ENCODE measurements around the gene RTN4RL2. TPM values are rescaled to one million over a fixed set of nuclear protein-coding genes. Genes with fewer than 3 reads are reported as not detected.

Gene RTN4RL2
- total RNA-seq, 2 donors from 2014 or later, result 0.22 to 0.82 TPM

- Mint-ChIP-seq H3K27me3 (no peaks in the 10 kb centered on the region), H3K27ac (peak overlapping the region; percentile 97), H3K4me1 (peaks cover 28% of the 10 kb centered on the region), H3K4me3 (peak overlapping the region; percentile 98), H3K9me3 (no peaks in the 10 kb centered on the region), H3K36me3 (ENCODE audit: low read depth) (peaks cover 64% of the 10 kb centered on the region)
- no peak for ATAC-seq (replicated peaks)
Measured at GRCh38 chr11:57426439-57426928, 33.8 kb upstream of the RTN4RL2 start.

- H3K27me3 Mint-ChIP-seq, result no peaks in the 10 kb centered on the region
Measured at GRCh38 chr11:57426929-57427726, 33.2 kb upstream of the RTN4RL2 start, which contains the start of gene SLC43A3. Gene SLC43A3 (minus strand): TSS chr11:57427121. CDS start chr11:57426172, 949 bp downstream.

GRCh38 chr11:57427727-57428082 is 32.6 kb upstream of the RTN4RL2 start:
- H3K4me1 Mint-ChIP-seq, result peaks cover 19% of the 10 kb centered on the region
- no peaks in the 10 kb centered on the region for H3K9me3 Mint-ChIP-seq
- H3K27ac Mint-ChIP-seq, result peak overlapping the region; percentile 97
- H3K27me3 Mint-ChIP-seq, result no peaks in the 10 kb centered on the region
- H3K36me3 Mint-ChIP-seq (ENCODE audit: low read depth), result peaks cover 52% of the 10 kb centered on the region
- ATAC-seq (replicated peaks), result no peak
- H3K4me3 Mint-ChIP-seq, result peak overlapping the region; percentile 98

More at GRCh38 chr11:57426929-57427726, 33.2 kb upstream of the RTN4RL2 start, which contains the start of gene SLC43A3:
- peak within 1 kb of the TSS; percentile 98 for H3K4me3 Mint-ChIP-seq
- peak within 1 kb of the TSS; percentile 97 for H3K27ac Mint-ChIP-seq
- ATAC-seq (replicated peaks), result peak; percentile 62
- no peaks in the 10 kb centered on the region for H3K9me3 Mint-ChIP-seq
- peaks cover 58% of the 10 kb centered on the region for H3K36me3 Mint-ChIP-seq (ENCODE audit: low read depth)
- peaks cover 24% of the 10 kb centered on the region for H3K4me1 Mint-ChIP-seq

DNA sequence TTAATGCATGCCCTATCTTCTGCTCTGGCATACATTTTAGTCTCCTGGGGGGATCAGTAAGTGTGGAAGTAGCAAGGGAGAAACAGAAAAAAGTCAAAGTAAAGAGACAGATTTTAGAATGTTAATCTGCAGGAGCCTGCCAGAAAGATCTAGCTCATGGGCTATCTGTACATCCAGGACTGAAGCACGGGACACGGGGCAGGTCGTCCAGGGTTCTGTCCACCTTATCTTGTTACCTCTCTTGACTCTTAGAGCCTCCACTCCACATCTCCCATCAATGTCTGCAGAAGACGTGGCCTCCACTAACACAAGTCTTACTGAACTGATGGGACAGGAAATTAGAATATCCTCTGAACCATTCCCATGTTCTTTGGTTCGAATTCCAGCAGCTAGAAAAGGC is 31.7 kb upstream of the RTN4RL2 start:
- no peak for ATAC-seq (replicated peaks)
- Mint-ChIP-seq H3K4me1 (peaks cover 11% of the 10 kb centered on the region), H3K9me3 (no peaks in the 10 kb centered on the region), H3K27ac (no peak overlapping the region), H3K4me3 (no peak overlapping the region), H3K27me3 (no peaks in the 10 kb centered on the region), H3K36me3 (ENCODE audit: low read depth) (peaks cover 43% of the 10 kb centered on the region)

GRCh38 chr11:57429946-57430345 is 30.4 kb upstream of the RTN4RL2 start:
- Mint-ChIP-seq H3K36me3 (ENCODE audit: low read depth) (peaks cover 30% of the 10 kb centered on the region), H3K9me3 (no peaks in the 10 kb centered on the region), H3K27me3 (no peaks in the 10 kb centered on the region), H3K4me1 (peaks cover 8% of the 10 kb centered on the region), H3K27ac (no peak overlapping the region), H3K4me3 (no peak overlapping the region)
- ATAC-seq (replicated peaks), result no peak

GRCh38 chr11:57430952-57431351 is 29.4 kb upstream of the RTN4RL2 start:
- H3K27me3 Mint-ChIP-seq, result no peaks in the 10 kb centered on the region
- H3K27ac Mint-ChIP-seq, result no peak overlapping the region
- peaks cover 20% of the 10 kb centered on the region for H3K36me3 Mint-ChIP-seq (ENCODE audit: low read depth)
- ATAC-seq (replicated peaks), result no peak
- H3K4me3 Mint-ChIP-seq, result no peak overlapping the region
- no peaks in the 10 kb centered on the region for H3K9me3 Mint-ChIP-seq
- peaks cover 8% of the 10 kb centered on the region for H3K4me1 Mint-ChIP-seq

GRCh38 chr11:57432149-57432561 is 28.2 kb upstream of the RTN4RL2 start:
- ATAC-seq (replicated peaks), result peak; percentile 4
- Mint-ChIP-seq H3K4me1 (peaks cover 6% of the 10 kb centered on the region), H3K36me3 (ENCODE audit: low read depth) (peaks cover 8% of the 10 kb centered on the region), H3K27ac (peak overlapping the region; percentile 55), H3K9me3 (no peaks in the 10 kb centered on the region), H3K4me3 (peak overlapping the region; percentile 13), H3K27me3 (no peaks in the 10 kb centered on the region)

- Mint-ChIP-seq H3K27me3 (no peaks in the 10 kb centered on the region), H3K36me3 (ENCODE audit: low read depth) (peaks cover 2% of the 10 kb centered on the region), H3K4me1 (peaks cover under 1% of the 10 kb centered on the region), H3K4me3 (peak overlapping the region; percentile 13), H3K27ac (no peak overlapping the region), H3K9me3 (no peaks in the 10 kb centered on the region)
- ATAC-seq (replicated peaks), result peak; percentile 89
Measured at GRCh38 chr11:57432714-57433163, 27.6 kb upstream of the RTN4RL2 start.

GRCh38 chr11:57434640-57435546 is 25.4 kb upstream of the RTN4RL2 start:
- Mint-ChIP-seq H3K4me3 (no peak overlapping the region), H3K4me1 (no peaks in the 10 kb centered on the region), H3K36me3 (ENCODE audit: low read depth) (no peaks in the 10 kb centered on the region), H3K9me3 (no peaks in the 10 kb centered on the region), H3K27ac (no peak overlapping the region), H3K27me3 (no peaks in the 10 kb centered on the region)
- no peak for ATAC-seq (replicated peaks)

DNA sequence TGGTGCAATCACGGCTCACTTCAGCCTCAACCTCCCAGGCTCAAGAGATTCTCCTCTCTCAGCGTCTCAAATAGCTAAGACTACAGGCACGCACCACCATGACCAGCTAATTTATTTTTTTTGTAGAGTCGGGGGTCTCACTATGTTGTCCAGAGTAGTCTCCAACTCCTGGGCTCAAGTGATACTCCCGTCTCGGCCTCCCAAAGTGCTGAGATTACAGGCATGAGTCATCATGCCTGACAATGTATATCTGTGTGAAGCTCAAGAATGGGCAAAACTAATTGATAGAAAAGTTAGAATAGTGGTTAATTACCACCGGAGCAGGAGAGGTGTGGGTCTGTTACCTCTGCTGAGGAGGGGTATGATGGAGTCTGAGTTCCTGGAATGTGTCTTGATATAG is 24.3 kb upstream of the RTN4RL2 start:
- H3K27me3 Mint-ChIP-seq, result no peaks in the 10 kb centered on the region
- H3K27ac Mint-ChIP-seq, result no peak overlapping the region
- H3K36me3 Mint-ChIP-seq (ENCODE audit: low read depth), result no peaks in the 10 kb centered on the region
- ATAC-seq (replicated peaks), result no peak
- H3K9me3 Mint-ChIP-seq, result no peaks in the 10 kb centered on the region
- H3K4me3 Mint-ChIP-seq, result no peak overlapping the region
- H3K4me1 Mint-ChIP-seq, result no peaks in the 10 kb centered on the region

DNA sequence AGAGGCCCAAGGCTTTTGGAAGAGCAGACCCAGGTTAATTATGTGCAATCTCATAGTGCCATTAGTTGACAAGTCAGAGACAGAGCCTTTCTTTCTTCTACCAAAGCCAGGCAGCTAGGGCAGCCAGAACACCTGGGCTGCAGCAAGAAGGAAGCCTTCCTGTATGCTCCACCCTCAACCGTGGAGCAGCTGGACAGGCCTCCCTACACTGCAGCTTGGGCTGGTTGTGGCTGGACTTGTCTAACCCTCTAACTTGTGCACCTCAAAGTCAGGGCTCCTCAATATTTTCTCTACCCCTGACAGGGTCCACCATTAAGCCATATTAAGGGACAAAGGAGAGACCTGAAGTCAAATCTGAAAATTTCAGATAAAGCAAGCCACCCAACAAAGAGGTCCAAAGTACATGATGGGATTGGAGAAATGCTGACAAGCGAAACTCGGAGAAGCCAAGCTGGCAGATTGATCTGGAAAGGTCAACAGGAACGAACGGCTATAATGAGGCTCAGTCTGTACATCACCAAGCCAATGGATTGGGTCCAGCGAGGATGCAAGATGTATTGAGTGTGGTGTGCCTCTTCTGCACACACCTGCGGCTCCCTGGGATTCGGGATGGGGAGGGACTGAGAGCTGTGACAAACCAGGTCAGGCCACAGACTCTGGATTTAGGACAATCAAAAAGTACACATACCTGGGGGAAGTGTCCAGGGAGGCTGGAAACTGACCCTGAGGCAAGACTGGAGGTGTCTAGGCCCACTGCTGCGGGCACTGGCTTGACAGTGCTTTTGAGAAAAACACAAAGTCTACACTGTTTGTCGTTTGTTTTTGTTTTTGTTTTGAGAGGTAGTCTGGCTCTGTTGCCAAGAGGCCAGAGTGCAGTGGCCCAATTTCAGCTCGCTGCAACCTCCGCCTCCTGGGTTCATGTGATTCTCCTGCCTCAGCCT is 21.7 kb upstream of the RTN4RL2 start:
- ATAC-seq (replicated peaks), result no peak
- Mint-ChIP-seq H3K27me3 (no peaks in the 10 kb centered on the region), H3K27ac (no peak overlapping the region), H3K36me3 (ENCODE audit: low read depth) (no peaks in the 10 kb centered on the region), H3K9me3 (no peaks in the 10 kb centered on the region), H3K4me3 (no peak overlapping the region), H3K4me1 (no peaks in the 10 kb centered on the region)

GRCh38 chr11:57439786-57440185 is 20.5 kb upstream of the RTN4RL2 start:
- H3K4me1 Mint-ChIP-seq, result no peaks in the 10 kb centered on the region
- no peaks in the 10 kb centered on the region for H3K9me3 Mint-ChIP-seq
- H3K27ac Mint-ChIP-seq, result no peak overlapping the region
- no peak overlapping the region for H3K4me3 Mint-ChIP-seq
- no peaks in the 10 kb centered on the region for H3K36me3 Mint-ChIP-seq (ENCODE audit: low read depth)
- peaks cover 1% of the 10 kb centered on the region for H3K27me3 Mint-ChIP-seq
- no peak for ATAC-seq (replicated peaks)

DNA sequence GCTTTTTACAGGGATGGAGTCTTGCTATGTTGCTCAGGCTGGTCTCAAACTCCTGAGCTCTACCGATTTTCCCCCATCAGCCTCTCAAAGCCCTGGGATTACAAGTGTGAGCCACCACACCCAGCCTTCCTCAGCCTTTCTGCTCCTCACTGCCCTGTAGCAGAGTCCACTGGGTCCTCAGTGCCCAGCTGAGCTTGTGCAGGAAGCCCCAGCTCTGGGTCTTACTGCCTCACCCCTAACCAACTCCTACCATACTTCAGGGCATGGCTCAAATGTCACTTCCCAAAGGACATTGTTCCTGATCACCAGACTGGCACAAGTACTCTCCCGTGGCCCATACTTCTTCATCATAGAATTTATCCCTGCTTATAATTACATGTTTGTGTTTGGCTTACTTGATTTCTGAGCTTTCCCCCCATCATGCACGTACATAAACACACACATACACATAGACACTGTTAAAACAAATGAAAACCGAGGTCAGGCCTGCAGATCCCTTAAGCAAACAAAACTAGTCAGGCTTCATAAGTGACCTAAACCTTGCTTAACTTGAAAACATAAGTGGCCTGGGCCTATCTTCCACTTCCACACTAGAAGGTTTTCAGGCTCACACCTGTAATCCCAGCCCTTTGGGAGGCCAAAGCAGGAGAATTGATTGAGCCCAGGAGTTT is 19.4 kb upstream of the RTN4RL2 start:
- Mint-ChIP-seq H3K4me3 (no peak overlapping the region), H3K4me1 (no peaks in the 10 kb centered on the region), H3K36me3 (ENCODE audit: low read depth) (no peaks in the 10 kb centered on the region), H3K9me3 (no peaks in the 10 kb centered on the region), H3K27ac (peak overlapping the region; percentile 34), H3K27me3 (peaks cover 5% of the 10 kb centered on the region)
- ATAC-seq (replicated peaks), result no peak
